Occipital lobe (tissue), 2 donors: ENCODE measurements around the gene PPP2R1B. TPM values are rescaled to one million over a fixed set of nuclear protein-coding genes. Genes with fewer than 3 reads are reported as not detected.
"Not testable (repeated sequence)": the region's sequence is repeated elsewhere in the genome, so short reads cannot be mapped to it uniquely, and the experiment has no call there.

Experiments
- DNase-seq: peaks from one replicate; lab custom pipeline; 2025; lab: John Stamatoyannopoulos, UW
- total RNA-seq: library from RNA; depleted of rRNA; stranded (reverse); fragments of >200 nt; gene quantifications from one replicate; pipeline ENCODE4 v1.2.3, GENCODE V29; 2014

The PPP2R1B gene
- total RNA-seq, 1 donor from 2014 or later, result 17.9 TPM

DNA sequence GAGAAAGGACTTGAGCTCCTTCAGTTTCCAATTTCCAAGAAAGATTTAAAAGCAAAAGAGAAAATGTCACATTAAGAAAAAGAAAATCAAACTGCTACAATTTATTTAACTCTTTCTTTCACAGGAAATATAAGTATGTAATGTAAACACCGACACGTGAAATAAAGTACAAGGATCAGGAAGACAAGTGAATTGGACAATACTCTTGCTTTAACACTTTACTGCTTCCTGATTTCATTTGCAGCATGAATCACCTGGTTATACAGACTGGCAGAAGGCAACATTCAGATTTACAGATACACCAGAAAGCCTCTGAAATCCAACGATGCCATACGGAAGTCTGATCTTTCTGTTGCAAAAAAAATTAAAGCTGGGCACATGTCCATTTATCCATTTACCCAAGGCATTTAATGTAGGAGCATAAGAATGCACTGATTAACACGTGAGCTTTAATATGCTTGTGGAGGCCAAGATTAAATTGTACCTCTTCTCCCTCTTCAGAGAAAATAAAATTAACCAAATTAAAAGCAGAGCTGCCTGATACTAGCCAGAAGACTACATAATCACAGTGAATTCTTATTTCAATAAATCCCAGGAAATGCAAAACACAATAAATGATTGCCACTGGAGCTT is 16.0 kb upstream of the PPP2R1B start:
- DNase-seq, result no peak

DNA sequence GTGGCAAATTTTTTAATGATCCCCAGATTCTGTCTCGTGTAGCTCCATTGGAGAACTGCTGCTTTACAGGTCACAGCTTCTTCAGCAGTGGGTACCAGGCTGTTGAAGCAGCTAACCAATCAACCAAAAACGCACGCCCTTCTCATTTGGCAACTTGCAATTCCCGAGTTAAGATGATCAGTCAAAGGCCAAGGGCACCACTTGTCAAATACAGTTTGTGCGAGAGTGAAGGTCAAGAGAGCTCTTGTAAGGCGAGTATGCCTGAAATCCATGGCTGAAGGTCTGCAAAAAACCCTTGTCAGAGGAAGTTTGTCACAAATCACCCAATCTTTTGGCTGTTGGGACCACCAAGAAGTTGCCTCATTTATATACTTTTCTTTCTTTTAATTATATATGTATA is 12.9 kb upstream of the PPP2R1B start:
- no peak for DNase-seq

DNA sequence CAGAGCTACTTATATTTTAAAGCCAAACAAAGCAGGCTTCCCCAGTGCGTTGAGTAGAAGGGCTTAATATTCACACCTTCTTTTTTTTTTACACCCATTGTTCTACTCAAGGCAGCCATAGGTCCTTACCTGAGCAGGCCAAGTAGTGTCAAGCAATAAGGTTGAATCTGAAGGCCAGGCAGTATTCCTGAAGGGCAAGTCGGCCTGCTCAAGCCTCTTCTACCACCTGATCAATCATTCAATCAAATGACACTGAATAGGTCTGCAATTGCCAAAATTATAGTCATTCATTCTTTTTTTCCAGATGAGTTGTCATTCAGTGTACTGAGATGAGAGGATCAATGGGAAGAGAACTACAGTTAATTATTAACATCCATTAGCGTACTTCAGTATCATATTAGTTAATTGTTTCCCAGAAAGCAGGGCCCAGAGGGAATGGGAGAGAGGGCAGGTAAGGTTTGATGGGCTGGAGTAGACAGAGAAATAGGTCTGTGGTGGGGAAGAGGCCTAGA is 11.9 kb upstream of the PPP2R1B start:
- no peak for DNase-seq

- no peak for DNase-seq
These were observed 11.2 kb upstream of the PPP2R1B start for GRCh38 chr11:111777094-111778046.

DNA sequence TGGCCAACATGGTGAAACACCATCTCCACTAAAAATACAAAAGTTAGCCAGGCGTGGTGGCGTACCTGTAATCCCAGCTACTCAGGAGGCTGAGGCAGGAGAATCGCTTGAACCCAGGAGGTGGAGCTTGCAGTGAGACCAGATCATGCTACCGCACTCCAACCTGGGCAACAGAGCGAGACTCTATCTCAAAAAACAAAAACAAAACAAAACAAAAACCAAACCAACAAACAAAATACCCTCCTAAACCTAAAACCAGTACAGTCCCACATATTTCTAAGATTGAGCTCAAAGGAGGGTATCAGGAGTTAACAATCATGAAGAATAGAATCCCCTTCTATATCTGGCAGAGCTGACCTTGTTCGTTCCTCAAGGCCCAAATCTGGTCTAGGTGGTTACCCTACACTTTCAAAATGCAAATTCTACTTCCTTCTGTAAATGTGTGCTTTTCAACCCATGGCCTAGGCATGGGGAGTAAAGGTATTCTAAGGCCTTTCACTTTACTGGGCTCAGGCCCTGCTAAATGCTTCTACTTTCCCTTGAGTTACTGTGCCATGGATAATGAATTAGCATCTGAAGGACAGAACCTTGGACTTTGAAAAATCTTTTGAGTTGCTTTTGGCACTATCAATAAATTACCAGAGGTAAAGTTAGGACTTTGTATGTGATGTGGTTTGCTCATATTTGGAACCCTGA is 10.4 kb upstream of the PPP2R1B start:
- DNase-seq, result no peak

DNA sequence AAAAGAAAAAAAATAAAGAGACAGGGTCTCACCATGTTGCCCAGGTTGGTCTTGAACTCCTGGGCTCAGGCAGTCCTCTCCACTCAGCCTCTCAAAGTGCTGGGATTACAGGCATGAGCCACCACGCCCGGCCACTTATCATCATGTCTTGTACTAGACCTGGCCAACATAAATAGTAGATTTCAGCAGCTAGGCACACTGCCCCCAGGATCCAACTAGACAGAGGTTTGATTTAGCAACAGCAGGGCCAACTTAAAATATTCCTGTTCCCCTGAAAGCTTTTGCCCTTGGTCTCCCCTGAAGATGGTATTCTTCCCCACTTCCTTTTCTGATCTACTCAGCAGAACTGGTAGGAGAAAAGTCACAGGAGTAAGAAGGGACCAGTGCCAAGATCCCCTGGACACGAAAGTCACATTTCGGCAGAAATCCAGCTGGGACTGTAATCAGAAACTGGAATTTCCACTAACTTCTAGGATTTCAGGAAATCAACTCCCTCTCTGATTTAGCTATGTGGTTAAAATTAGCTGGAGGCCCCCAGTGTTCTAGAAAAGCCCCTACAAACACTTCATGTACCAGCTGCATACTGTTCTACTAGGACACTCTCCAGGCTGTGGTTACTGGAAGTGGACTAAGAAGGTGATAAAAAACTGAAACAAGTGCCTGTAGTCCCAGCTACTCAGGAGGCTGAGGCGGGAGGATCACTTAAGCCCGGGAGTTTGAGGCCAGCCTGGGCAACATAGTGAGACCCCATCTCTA is 8.9 kb upstream of the PPP2R1B start:
- no peak for DNase-seq

- DNase-seq, result no peak
These were observed 6.3 kb upstream of the PPP2R1B start for GRCh38 chr11:111772535-111772934.

GRCh38 chr11:111771205-111771604 is 5.0 kb upstream of the PPP2R1B start:
- not testable (repeated sequence) for DNase-seq

- DNase-seq, result no peak
These were observed 4.5 kb upstream of the PPP2R1B start for GRCh38 chr11:111770581-111771134.

- no peak for DNase-seq
These were observed 599 bp upstream of the PPP2R1B start for GRCh38 chr11:111766834-111767142.

- no peak for DNase-seq
These were observed 737 bp downstream of the PPP2R1B start for GRCh38 chr11:111765320-111765983.

DNA sequence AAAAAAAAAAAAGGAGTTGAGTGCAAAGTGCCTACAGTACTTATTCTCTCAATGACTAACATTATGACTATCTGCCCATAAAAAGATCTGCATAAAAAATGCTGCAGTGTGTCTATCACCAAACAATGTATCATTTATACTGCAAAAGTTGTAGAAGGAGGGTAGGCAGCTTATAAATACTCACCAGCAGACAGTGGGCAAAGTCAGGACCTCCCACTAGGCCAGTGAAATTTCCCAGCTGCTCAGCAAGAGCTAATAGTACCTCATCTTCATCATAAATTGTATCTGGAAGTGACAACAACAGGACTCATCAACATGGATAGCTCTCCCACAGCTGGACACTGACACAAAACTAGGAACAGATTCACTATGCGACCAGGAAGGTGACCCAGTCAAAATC is 1.6 kb downstream of the PPP2R1B start:
- no peak for DNase-seq

DNA sequence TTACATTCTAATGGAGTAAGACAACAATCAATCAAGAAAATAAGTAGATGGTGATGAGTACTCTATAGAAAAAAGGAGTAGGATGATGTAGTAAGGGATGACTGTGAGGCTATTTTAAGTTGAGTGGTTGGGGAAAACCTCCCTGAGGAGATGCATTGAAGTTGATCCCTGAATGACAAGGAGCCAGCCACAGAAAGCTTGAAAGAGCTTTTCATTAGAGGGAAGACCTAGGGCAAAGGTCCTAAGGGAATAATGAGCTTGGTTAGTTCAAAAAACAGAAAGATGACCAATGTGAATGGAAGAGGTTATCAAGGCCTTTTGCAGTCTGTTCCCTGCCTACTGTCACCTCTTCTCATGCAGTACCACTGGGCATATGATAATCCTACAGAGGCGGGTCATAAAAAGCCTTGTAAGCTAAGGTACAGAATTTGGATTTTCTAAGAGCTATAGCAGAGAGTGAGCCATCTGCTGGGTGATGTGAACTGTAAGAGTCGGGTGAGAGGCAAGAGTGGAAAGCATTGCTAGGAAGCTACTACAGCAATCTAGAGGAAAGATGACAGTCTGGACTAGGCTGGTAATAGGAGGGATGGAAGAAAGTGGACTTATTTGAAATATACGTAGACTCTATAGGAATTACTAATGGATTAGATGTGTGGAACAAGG is 3.1 kb downstream of the PPP2R1B start:
- DNase-seq, result no peak

- DNase-seq, result no peak
These were observed 3.7 kb downstream of the PPP2R1B start for GRCh38 chr11:111762526-111762925.

DNA sequence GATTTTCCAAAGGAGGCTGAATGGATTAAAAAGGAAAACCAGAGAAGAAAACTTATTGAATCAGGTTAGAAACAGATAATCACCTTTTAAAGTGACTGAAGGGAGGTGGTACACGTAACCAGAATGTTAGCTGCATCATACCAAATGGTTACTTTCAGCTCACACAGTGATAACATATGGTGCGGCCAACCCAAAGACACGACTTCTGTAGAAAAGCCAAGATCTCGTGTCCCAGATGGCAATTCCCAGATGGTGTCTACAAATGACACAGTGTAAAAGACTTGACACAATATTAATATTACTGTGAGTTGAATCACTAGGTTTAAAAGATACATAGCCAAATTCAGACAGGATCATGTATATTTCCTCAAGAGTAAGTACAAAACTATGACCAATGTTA is 5.2 kb downstream of the PPP2R1B start:
- DNase-seq, result no peak

DNA sequence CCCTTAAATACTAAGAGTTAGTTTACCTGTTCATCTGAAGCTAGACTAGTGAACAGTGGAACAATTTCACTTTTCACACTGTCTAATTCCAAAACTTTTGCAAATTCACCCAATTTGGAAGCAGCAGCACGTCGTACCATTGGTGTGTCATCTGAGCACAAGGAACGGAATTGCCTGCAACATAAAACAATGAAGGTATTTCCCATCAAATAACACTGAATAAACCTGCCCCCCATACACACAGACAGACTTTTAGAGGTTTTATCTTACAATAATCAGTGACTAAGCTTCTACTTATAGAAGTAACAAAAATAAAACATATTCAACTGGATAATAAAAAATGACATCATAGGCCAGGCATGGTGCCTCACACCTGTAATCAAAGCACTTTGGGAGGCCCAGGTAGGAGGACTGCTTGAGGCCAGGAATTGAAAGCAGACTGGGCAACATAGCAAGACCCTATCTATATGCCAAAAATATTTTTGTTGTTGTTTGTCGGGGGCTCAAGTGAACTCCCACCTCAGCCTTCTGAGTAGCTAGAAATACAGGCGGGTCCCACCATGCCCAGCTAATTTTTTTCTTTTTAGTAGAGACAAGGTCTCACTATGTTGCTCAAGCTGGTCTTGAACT is 6.3 kb downstream of the PPP2R1B start:
- DNase-seq, result no peak

- DNase-seq, result no peak
These were observed 6.8 kb downstream of the PPP2R1B start for GRCh38 chr11:111759376-111759775.

DNA sequence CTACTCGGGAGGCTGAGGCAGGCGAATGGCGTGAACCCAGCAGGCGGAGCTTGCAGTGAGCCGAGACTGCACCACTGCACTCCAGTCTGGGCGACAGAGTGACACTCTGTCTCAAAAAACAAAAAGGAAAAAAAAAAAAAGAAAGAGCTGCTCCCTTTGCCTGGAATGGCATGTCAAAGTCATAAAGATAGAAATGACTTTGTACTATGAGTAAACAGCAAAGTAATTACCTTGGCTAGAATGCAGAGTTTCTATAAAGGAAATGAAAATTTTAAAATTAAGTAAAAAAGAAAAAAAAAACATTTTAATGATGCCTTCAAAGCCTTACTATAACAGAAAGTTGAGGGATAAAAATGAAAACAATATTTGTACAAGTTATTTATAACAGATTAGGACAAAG is 10.1 kb downstream of the PPP2R1B start:
- no peak for DNase-seq

GRCh38 chr11:111749646-111750045 is 16.5 kb downstream of the PPP2R1B start:
- no peak for DNase-seq
